ENCODE data around the gene FGFR3.

Gene FGFR3

GRCh38 chr4:1770791-1771231, 22.3 kb upstream of the FGFR3 start:
- no peak for DNase-seq (ENCODE audit: low read depth)

- DNase-seq (ENCODE audit: low read depth), result no peak
These were observed 21.4 kb upstream of the FGFR3 start for GRCh38 chr4:1771555-1772305.

DNA sequence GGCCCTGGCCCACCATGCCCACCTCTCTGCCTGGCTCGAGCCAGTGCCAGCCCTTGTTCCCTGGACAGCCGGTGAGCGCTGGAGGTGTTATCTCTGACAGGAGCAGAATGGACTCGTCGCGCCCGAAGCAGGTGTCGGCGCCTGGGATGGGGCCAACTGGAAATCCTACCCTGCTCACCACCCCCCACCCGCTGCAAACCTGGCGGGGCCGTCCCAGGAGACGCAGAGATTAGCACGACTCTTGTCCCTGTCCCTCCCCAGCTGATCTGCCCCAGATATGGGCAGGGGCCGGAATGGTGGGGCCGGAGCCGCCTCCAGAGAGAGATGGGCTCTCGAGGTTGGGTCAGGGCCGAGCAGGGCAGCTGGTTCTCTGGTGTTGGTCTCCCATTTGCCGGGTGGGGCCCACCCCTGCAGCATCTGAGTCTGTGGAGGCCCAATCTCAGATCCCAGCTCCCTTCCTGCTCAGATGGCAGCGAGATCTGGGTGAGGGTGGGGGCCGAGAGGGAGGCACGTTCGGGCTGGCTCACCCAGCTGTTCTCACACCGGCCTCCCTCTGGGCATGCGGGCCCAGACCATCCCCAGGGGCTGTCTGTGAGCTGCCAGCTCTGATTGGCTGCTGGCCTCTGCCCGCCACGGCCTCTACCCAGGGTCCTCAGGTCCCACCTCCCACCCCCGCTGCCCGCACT, 20.1 kb upstream of the FGFR3 start:
- no peak for DNase-seq (ENCODE audit: low read depth)

GRCh38 chr4:1773754-1774153, 19.3 kb upstream of the FGFR3 start:
- no peak for DNase-seq (ENCODE audit: low read depth)

- DNase-seq (ENCODE audit: low read depth), result no peak
These were observed 17.2 kb upstream of the FGFR3 start for GRCh38 chr4:1775731-1776500.

DNA sequence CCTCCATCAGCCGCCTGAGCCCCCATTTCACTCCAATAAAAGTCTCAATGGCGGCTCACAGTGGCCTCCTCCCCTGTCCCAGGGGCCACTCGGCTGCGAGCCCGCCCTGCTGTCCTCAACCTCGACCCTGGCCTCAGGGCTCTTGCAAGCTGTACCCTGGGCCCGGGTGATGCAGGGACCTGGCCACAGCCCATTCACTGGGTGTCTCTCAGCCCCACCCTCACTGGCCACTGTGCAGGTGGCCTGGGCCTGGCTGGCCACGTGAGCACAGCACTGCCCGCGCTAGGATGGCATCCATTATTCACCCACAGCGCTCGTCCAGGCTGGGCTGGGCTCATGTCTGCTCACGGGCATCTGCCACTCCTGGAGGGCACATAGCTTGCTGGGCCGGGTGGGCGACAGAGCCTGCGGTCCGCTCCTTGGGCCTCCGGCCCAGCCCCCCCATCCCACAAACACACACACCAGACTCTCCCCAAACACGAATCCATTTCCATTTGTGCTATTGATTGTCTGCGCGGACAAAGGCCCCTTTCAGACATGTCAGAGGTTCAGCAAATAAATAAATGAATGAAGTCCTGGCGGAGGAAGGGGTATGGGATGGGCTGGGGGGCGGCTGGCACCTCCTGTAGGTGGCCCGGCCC, 16.5 kb upstream of the FGFR3 start:
- DNase-seq (ENCODE audit: low read depth), result no peak

- DNase-seq (ENCODE audit: low read depth), result no peak
These were observed 15.1 kb upstream of the FGFR3 start for GRCh38 chr4:1777822-1778641.

DNA sequence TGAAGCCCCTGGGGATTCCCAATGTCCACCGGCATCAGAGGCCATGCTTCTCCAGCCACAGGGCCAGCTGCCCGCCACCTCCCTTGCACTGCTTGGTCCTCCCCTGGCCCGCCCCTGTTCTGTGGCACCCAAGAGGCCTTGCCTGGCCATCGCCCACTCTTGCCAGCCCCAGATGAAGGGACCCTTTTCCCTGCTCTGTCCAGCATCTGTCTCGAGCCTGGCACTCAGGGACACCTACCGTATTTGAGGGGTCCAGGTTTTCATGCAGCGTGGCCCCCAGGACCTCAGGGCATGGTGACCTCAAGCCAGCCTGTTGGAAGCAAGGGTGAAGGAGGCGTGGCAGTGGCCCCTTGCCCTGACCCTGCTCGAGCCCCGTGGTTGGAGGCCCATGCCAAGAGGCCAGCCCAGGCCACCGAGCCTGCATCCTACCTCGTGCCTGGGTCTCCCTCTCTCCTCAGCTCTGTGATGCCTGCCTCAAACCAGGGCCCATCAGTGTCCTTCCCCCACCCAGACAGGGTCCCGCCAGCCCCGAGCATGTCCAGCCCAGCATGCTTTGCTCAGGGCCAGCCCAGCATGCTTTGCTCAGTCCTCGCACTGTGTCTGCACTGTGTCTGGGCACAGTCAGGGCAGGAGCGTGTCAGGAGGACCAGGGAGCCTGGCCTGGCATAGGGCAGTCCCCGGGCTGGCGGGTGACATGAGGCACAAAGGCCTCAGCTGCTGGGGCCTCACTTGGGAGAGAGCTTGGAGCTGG, 14.3 kb upstream of the FGFR3 start:
- DNase-seq (ENCODE audit: low read depth), result no peak

DNA sequence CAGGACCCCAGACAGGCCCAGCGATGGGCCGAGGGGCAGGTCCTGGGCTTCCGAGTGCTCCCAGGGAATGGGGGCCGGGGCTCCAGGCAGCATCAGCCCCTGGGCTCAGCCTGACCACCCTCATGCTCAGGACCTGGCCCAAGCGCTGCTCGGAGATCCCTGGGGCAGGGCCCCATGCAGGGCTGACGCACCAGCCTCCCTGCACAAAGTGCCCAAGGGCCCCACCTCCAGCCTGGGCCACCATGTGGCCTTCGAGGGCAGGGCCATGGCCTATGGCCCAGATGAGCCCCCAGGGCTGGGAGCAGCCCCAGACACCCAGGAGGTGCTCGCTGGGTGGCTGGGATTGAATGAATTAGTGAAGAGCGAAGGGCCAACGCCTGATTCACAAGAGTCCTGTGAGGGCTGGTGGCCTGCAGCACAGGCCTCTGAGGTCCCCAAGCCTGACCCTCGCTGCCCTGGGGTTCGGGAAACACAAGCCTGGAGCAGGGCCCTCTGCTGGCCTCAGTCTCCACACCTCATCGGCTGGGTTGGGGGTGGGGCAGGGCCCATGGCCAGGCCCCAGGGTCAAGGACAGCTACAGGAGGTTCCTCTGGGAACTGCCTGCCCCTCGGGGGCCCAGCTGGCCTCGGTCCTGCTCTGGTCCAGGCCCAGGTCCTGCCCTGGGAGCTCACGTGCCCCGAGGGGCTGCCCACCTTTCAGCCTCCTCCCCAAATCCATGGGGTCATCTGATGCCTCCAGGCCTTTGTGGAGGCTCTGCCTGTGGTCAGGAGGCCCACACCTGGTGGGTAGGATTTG, 13.3 kb upstream of the FGFR3 start:
- no peak for DNase-seq (ENCODE audit: low read depth)

DNA sequence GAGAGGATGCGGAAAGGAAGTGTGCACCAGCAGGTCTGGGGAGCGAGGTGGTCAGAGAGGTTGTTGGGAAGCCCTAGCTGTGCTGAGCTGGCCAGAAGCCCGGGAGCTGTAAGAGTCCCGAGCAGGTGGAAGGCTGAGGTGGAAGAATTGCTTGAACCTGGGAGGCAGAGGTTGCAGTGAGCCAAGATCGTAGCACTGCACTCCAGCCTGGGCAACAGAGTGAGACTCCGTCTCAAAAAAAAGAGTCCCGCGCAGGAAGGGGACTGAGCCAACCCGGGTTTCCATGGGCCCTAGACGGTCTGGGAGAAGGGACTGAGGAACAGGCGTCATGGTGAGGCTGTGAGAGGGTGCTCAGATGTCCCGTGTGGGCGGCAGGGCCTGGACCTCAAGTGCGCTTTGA, 12.7 kb upstream of the FGFR3 start:
- no peak for DNase-seq (ENCODE audit: low read depth)

- no peak for DNase-seq (ENCODE audit: low read depth)
These were observed 10.1 kb upstream of the FGFR3 start for GRCh38 chr4:1783015-1783414.

GRCh38 chr4:1783970-1784369, 9.1 kb upstream of the FGFR3 start:
- no peak for DNase-seq (ENCODE audit: low read depth)

- no peak for DNase-seq (ENCODE audit: low read depth)
These were observed 8.7 kb upstream of the FGFR3 start for GRCh38 chr4:1784395-1784788.

GRCh38 chr4:1784789-1785591, 8.1 kb upstream of the FGFR3 start:
- peak; percentile 43 for DNase-seq (ENCODE audit: low read depth)

GRCh38 chr4:1785592-1785991, 7.5 kb upstream of the FGFR3 start:
- DNase-seq (ENCODE audit: low read depth), result no peak

- DNase-seq (ENCODE audit: low read depth), result no peak
These were observed 6.3 kb upstream of the FGFR3 start for GRCh38 chr4:1786544-1787362.

- no peak for DNase-seq (ENCODE audit: low read depth)
These were observed 5.5 kb upstream of the FGFR3 start for GRCh38 chr4:1787411-1788077.

Data from amniotic epithelial cell (primary cell).